ENCODE measurements around the gene PPM1H.
"Not testable (repeated sequence)": the region's sequence is repeated elsewhere in the genome, so short reads cannot be mapped to it uniquely, and the experiment has no call there.

PPM1H gene

DNA sequence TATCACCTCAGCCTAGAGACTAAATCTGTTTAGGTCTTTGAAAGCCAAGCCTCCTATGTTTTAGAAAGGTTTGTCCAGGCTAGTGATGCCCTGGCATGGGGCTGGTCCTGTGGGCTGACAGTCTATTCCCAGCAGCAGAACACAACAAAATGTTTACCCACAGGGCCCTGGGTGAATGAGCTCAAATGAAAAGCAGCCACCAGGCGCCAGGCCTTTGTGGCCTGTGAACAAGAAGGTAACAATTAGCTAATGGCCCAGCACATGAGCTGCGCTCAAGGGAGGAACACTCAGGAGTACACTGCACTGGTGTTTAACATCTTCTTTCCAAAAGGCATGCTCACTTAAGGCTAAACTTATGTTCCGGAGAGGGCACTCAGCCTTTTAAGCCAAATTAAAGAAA is 266.2 kb downstream of the PPM1H start:
- DNase-seq: no peak

- DNase-seq: not testable (repeated sequence)
Measured at GRCh38 chr12:62664951-62665350, 270.0 kb downstream of the PPM1H start.

- DNase-seq: peak; percentile 88
Measured at GRCh38 chr12:62660756-62661155, 274.2 kb downstream of the PPM1H start.

GRCh38 chr12:62659453-62660295 is 275.3 kb downstream of the PPM1H start:
- peak; percentile 26 for DNase-seq

DNA sequence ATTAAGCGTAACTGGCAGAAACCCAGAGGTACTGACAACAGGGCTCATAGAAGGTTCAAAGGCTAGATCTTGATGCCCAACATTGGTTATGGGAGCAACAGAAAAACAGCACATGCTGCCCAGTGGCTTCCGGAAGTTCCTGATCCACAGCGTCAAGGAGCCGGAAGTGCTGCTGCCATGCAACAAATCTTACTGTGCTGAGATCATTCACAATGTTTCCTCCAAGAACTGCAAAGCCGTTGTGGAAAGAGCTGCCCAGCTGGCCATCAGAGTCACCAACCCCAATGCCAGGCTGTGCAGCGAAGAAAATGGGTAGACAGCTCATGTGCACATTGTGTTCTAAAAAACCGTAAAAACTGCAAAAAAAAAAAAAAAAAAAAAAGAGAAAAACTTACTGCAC is 276.0 kb downstream of the PPM1H start:
- no peak for DNase-seq

GRCh38 chr12:62657363-62657632 is 277.7 kb downstream of the PPM1H start:
- DNase-seq: no peak

DNA sequence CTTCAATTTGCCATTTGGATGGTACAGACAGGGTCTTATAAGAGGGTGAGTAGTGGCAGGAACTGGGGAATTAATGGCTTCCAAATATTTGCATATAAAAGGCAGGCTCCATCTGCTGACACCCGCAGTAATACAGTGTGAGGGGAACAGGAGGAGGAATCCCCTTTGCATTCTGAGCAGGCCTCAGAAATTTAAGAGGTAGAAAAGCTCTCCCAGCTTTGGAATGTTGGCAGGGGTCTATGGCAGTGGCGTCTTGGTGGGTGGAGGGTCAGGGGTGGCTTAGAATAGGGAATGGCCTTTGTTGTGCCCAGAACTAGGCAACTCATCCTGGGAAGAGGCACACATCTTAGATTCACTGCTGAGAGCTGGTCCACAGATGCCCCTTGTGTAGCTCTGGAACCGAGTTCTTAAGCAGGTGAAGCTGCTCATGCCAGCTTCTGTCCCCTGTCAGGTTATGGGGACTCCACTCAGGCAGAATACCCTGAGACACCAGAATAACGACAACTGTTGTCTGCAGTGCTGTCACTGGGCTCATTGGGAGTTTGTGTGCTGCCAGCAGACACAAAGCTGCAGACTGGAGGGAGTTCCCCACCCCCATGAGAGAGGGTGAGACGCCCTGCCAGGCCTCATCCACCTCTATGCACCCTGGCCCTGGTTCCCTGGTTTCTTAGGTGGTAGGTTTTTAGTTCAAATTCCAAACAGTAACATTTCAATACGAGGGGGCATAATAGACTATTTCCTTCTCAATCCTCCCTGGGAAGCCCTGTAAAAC is 278.2 kb downstream of the PPM1H start:
- no peak for DNase-seq

- DNase-seq: no peak
Measured at GRCh38 chr12:62655666-62656151, 279.2 kb downstream of the PPM1H start.

- peak; percentile 24 for DNase-seq
Measured at GRCh38 chr12:62654326-62655241, 280.4 kb downstream of the PPM1H start.

GRCh38 chr12:62653740-62654139 is 281.2 kb downstream of the PPM1H start:
- DNase-seq: no peak

DNA sequence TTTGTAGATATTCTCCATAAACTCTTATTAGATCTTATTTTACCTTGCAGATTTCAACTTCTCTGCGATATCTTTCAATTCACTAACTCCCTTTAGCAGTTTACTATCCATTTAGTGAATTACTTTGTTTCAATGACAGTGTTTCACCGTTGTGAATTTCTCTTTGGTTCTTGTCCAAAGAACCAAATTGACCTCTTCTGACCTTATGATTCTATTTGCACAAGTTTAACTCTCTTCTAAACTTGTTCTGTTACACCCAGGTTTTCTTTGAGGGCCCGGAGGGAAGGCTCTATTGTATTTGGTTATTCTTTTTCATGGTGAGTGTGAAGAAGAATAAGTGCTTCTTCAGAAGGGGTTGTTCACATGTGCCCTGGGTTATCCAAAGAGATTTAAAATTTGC is 281.6 kb downstream of the PPM1H start:
- no peak for DNase-seq

DNA sequence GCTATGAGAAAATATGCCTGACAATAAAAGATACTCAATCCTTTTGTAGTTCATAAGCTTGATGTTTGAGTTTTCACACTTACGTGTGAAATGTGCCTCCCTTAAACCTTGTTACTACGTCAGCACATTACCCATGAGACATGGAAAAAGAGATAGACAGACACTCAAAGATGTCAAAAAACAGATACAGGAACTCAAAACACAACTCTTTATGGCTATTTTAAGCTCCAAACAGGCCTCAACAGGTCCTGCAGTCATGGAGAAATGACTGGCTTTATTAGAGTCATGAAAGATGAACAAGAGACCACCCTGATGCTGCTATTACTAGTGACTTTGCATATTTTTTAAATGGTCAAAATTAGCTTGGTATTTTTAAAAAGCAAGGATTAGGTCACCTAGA is 283.8 kb downstream of the PPM1H start:
- DNase-seq: no peak

- DNase-seq: no peak
Measured at GRCh38 chr12:62649412-62650138, 285.4 kb downstream of the PPM1H start.

DNA sequence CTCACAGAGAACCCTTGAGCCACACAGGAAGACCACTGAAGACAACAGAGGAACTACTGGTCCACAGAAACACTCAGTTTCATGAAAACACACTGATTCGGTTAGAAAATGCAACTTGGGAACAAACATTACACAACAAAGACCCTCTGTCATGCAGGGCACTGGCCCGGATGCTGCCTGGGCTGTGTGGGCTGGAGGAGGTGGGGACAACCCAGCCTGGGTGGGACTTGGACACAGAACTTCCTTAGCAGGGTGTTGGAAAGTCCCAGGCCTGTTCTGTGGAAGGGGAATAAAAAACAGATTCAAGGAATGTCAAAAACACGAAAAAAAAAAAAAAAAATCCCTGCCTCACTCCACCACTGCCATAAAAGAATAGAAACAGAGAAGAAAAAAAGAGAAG is 287.4 kb downstream of the PPM1H start:
- no peak for DNase-seq

GRCh38 chr12:62646566-62646965 is 288.4 kb downstream of the PPM1H start:
- no peak for DNase-seq

- peak; percentile 74 for DNase-seq
Measured at GRCh38 chr12:62643486-62643885, 291.5 kb downstream of the PPM1H start.

GRCh38 chr12:62642486-62642885 is 292.5 kb downstream of the PPM1H start:
- no peak for DNase-seq

GRCh38 chr12:62640910-62641448 is 294.0 kb downstream of the PPM1H start:
- peak; percentile 82 for DNase-seq

GRCh38 chr12:62637679-62638078 is 297.3 kb downstream of the PPM1H start:
- DNase-seq: no peak

- no peak for DNase-seq
Measured at GRCh38 chr12:62635649-62636048, 299.3 kb downstream of the PPM1H start.

- peak; percentile 39 for DNase-seq
Measured at GRCh38 chr12:62632411-62632918, 302.5 kb downstream of the PPM1H start.

All from fibroblast of skin of right biceps (primary cell).